HepG2 (cell line): ENCODE measurements around the gene REPIN1. TPM values are rescaled to one million over a fixed set of nuclear protein-coding genes. Genes with fewer than 3 reads are reported as not detected.

Experiments used
- ATAC-seq: fragments of 200-7000 bp; cut with Tn5 transposase; 3 replicates; pipeline ENCODE4 v1.9.1; 2020; ENCODE audit warnings: mild to moderate bottlenecking, moderate library complexity
- BruUV-seq: library from RNA; stranded (reverse); fragments of 400-500 nt; replicated peaks from 2 replicates; lab custom pipeline; 2021; lab: Mats Ljungman, UMichigan
- CTCF ChIA-PET: fragments of 300-600 bp; formaldehyde crosslinking; extraction: SDS; loops from one replicate; lab custom pipeline; 2021; ENCODE audit warnings: low total read pairs, inconsistent platforms, low intra/inter-chr PET ratio; lab: Yijun Ruan, JAX
- POLR2A ChIA-PET: fragments of 350-600 bp; sonication (Branson Sonifier 250); formaldehyde crosslinking; loops from one replicate; lab custom pipeline; 2020; ENCODE audit warnings: antibody characterized with exemption, inconsistent platforms; lab: Yijun Ruan, JAX
- DNase-seq: peaks from one replicate; pipeline ENCODE4 v3.0.0-alpha.2; 2015; ENCODE audit warnings: low spot score
- FAIRE-seq: peaks from 3 replicates; lab custom pipeline; 2011; peaks lifted over from hg19 to GRCh38; lab: Jason Lieb, UNC
- H2AFZ ChIP-seq: one replicate; pipeline ENCODE4 v1.6.1; 2011; ENCODE audit warnings: low read length, inconsistent platforms
- H3K27ac ChIP-seq: fragments of 300-600 bp; 3 replicates; pipeline ENCODE4 v1.8.0; 2011; ENCODE audit warnings: mixed run types, mild to moderate bottlenecking, mixed read lengths, low read length, inconsistent platforms; ENCODE audit not compliant: insufficient read depth; ENCODE audit errors: extremely low read length
- H3K27me3 ChIP-seq, 2 experiments: fragments of 200-600 bp in 1 of 2; 2 replicates in 1 of 2; 3 replicates in 1 of 2; pipeline versions ENCODE4 v1.6.0 to v1.8.0; 2011; ENCODE audit warnings: low read length in 2 of 2, mild to moderate bottlenecking in 2 of 2, moderate library complexity in 2 of 2, inconsistent platforms in 1 of 2; ENCODE audit not compliant: insufficient read depth in 2 of 2, control insufficient read depth in 1 of 2
- H3K36me3 ChIP-seq, 2 experiments: fragments of 200-600 bp in 1 of 2; replicated peaks in 1 of 2; 2 replicates in 1 of 2; 3 replicates in 1 of 2; pipeline versions ENCODE4 v1.5.1 to v1.8.0; 2011; ENCODE audit warnings: low read length in 2 of 2, inconsistent platforms in 1 of 2; ENCODE audit not compliant: insufficient read depth in 2 of 2, control insufficient read depth in 1 of 2
- H3K4me1 ChIP-seq: 2 replicates; pipeline ENCODE4 v1.5.1; 2012; ENCODE audit warnings: low read length, inconsistent platforms; ENCODE audit not compliant: insufficient read depth
- H3K4me2 ChIP-seq: 2 replicates; pipeline ENCODE4 v1.6.0; 2011; ENCODE audit warnings: low read depth, low read length, inconsistent platforms
- H3K4me3 ChIP-seq, 3 experiments: fragments of 200-600 bp in 1 of 3; sonication (generic), shearing (Covaris generic) in 1 of 3; replicated peaks in 1 of 3; 2 replicates each; pipeline ENCODE4 v1.5.1; 2011 to 2016; ENCODE audit warnings: low read length in 3 of 3, inconsistent platforms in 2 of 3, low read depth in 2 of 3, mild to moderate bottlenecking in 2 of 3, control low read depth in 1 of 3, mixed read lengths in 1 of 3; ENCODE audit not compliant: insufficient read depth in 1 of 3
- H3K79me2 ChIP-seq: one replicate; pipeline ENCODE4 v1.6.1; 2011; ENCODE audit warnings: low read length, inconsistent platforms; ENCODE audit not compliant: insufficient read depth
- H3K9ac ChIP-seq: 2 replicates; pipeline ENCODE4 v1.6.0; 2011; ENCODE audit warnings: mild to moderate bottlenecking, low read depth, low read length, inconsistent platforms; ENCODE audit not compliant: insufficient read depth
- H3K9me3 ChIP-seq: 2 replicates; pipeline ENCODE4 v1.5.1; 2012; ENCODE audit warnings: mild to moderate bottlenecking, low read length
- H4K20me1 ChIP-seq: 2 replicates; pipeline ENCODE4 v1.6.0; 2011; ENCODE audit warnings: inconsistent platforms, mild to moderate bottlenecking, low read length, moderate library complexity; ENCODE audit not compliant: insufficient read depth
- ATF4 ChIP-seq, 2 experiments: fragments of 450-650 bp in 1 of 2; sonication (generic) in 1 of 2; formaldehyde crosslinking; IDR thresholded peaks; 2 replicates each; pipeline versions ENCODE4 v1.5.0 to v1.8.0; 2020 to 2022; ENCODE audit warnings: mild to moderate bottlenecking in 1 of 2, missing genetic modification reagents in 1 of 2
- CREB1 ChIP-seq, 2 experiments: fragments of 450-650 bp in 1 of 2; IDR thresholded peaks; 2 replicates each; pipeline ENCODE4 v1.6.1; 2016 to 2017; ENCODE audit warnings: control low read depth in 1 of 2, mild to moderate bottlenecking in 1 of 2, missing compliant biosample characterization in 1 of 2, missing genetic modification characterization in 1 of 2
- CTCF ChIP-seq: sonication (generic); formaldehyde crosslinking; IDR thresholded peaks from 2 replicates; pipeline ENCODE4 v1.5.0; 2020; ENCODE audit warnings: mild to moderate bottlenecking, missing genetic modification reagents, moderate library complexity
- FOXP1 ChIP-seq, 2 experiments: fragments of 450-650 bp in 1 of 2; IDR thresholded peaks; 2 replicates each; pipeline ENCODE4 v1.6.1; 2017 to 2018; ENCODE audit warnings: antibody characterized with exemption in 1 of 2
- HNRNPLL ChIP-seq: fragments of 200-400 bp; formaldehyde crosslinking; IDR thresholded peaks from 2 replicates; pipeline ENCODE4 v1.6.1; 2017; ENCODE audit warnings: mild to moderate bottlenecking, low read depth, low read length; ENCODE audit not compliant: poor library complexity, severe bottlenecking
- KDM6A ChIP-seq: IDR thresholded peaks from 2 replicates; pipeline ENCODE4 v1.6.1; 2016; ENCODE audit warnings: low read depth
- MXI1 ChIP-seq: IDR thresholded peaks from 3 replicates; pipeline ENCODE4 v1.6.1; 2012; ENCODE audit warnings: low read depth, low read length, inconsistent platforms, borderline replicate concordance
- RAD21 ChIP-seq: fragments of 450-650 bp; formaldehyde crosslinking; IDR thresholded peaks from 2 replicates; pipeline ENCODE4 v1.5.0; 2020; ENCODE audit warnings: mild to moderate bottlenecking
- RARA ChIP-seq: IDR thresholded peaks from 2 replicates; pipeline ENCODE4 v1.6.1; 2016; ENCODE audit warnings: missing genetic modification reagents, missing compliant biosample characterization
- SKI ChIP-seq: fragments of 450-650 bp; IDR thresholded peaks from one replicate; pipeline ENCODE4 v1.6.1; 2018; ENCODE audit warnings: mild to moderate bottlenecking; ENCODE audit not compliant: partially characterized antibody
- SMC3 ChIP-seq: IDR thresholded peaks from 2 replicates; pipeline ENCODE4 v1.6.1; 2011; ENCODE audit warnings: low read length, improper control_type of control experiment
- STAG1 ChIP-seq: sonication (generic); formaldehyde crosslinking; IDR thresholded peaks from 2 replicates; pipeline ENCODE4 v1.4.0; 2020; ENCODE audit warnings: missing genetic modification reagents
- ZNF362 ChIP-seq: sonication (generic); formaldehyde crosslinking; IDR thresholded peaks from 2 replicates; pipeline ENCODE4 v1.4.0; 2020; ENCODE audit warnings: missing genetic modification reagents, mild to moderate bottlenecking, borderline replicate concordance
- ZNF770 ChIP-seq: sonication (generic); formaldehyde crosslinking; IDR thresholded peaks from 2 replicates; pipeline ENCODE4 v1.5.0; 2020; ENCODE audit warnings: mild to moderate bottlenecking, missing genetic modification reagents
- WGBS: methylation state at CpG from one replicate; pipeline ENCODE4 v1.1.6; 2017; ENCODE audit warnings: low lambda C conversion rate; 5-methylcytosine and 5-hydroxymethylcytosine counted together
- in situ Hi-C: cut with HindIII; loops from 2 replicates; pipeline ENCODE4 v1.10.0; 2017; ENCODE audit warnings: low pct_unique_long_range_greater_than_20kb; ENCODE audit not compliant: extremely low pct_ligation_motif_present
- intact Hi-C: fragments of 100-400 bp; cut with micrococcal nuclease; formaldehyde crosslinking; loops from one replicate; pipeline ENCODE4 v1.10.0; 2022; ENCODE audit not compliant: unreplicated experiment
- polyA plus RNA-seq, 8 experiments: library from polyadenylated mRNA; depleted of rRNA in 3 of 8; stranded (reverse) in 7 of 8; unstranded in 1 of 8; fragments of >200 nt; fragmentation: Illumina TruSeq in 4 of 8; extraction: Trizol in 4 of 8; gene quantifications; 2 replicates each; pipeline versions ENCODE4 v1.2.1 to v1.2.3, GENCODE V29; 2011 to 2016; ENCODE audit warnings: low read depth in 4 of 8, missing spikeins in 1 of 8, mixed read lengths in 1 of 8; ENCODE audit not compliant: insufficient read depth in 1 of 8
- total RNA-seq, 5 experiments: library from RNA; depleted of rRNA; stranded (reverse); fragments of >200 nt; fragmentation: Illumina TruSeq; extraction: Trizol; gene quantifications; 2 replicates each; pipeline ENCODE4 v1.2.3, GENCODE V29; 2016; ENCODE audit warnings: low read depth in 1 of 5
- TF ChIP-seq, protein P1 (sequence below): sonication (generic); formaldehyde crosslinking; IDR thresholded peaks from 2 replicates; pipeline ENCODE4 v1.5.0; 2020; ENCODE audit warnings: missing genetic modification reagents

Gene REPIN1
- total and polyA plus RNA-seq, 2 of the 13 experiments (the other 11 are each of a cell fraction or from before 2014, with no cell fraction given) = 69.9 to 108 TPM

DNA sequence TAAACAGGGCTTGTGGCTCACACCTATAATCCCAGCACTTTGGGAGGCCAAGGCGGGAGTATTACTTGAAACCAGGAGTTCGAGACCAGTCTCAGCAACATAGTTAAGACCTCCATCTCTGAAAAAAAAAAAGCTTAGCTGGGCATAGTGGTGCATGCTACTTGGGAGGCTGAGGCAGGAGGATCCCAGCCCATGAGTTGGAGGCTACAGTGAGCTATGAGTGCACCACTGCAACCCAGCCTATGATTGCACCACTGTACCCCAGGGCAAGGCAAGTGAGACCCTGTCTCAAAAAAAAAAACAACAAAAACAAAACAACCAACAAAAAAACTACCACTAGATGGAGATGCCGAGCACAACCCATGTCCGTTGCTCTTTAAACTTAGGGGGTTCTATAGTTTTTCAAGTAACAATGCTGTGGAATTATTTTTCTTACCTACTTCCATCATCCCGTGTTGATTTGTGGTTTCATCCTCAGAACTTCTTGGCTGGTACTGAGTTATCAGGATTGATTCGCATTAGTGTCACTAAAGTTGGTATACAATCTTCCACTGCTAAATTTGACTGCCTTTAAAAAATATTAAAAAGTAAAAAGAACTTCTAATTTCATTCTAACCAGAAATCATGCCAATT lies 12.2 kb upstream of the REPIN1 start:
- in situ Hi-C loops = no loop called here
- peak; percentile 49 for DNase-seq
- peak; percentile 49 for FAIRE-seq
- TF ChIP-seq MXI1 (peak; percentile 17; the same call in 1 of the 3 replicates), HNRNPLL (no peak), SMC3 (peak; percentile 72), ZNF770 (CRISPR knock-in tag) (peak; percentile 85; the same call in 1 of the 2 replicates), STAG1 (peak; percentile 50), CREB1 (IDR thresholded peaks at IDR 0.05) (no peak), CREB1 (CRISPR knock-in tag; IDR thresholded peaks at IDR 0.05) (0 out of 2 replicates have a peak, but pooled peaks have one; percentile 19), CTCF (CRISPR knock-in tag) (peak; percentile 66), RAD21 (0 out of 2 replicates have a peak, but pooled peaks have one; percentile 25), ZNF362 (CRISPR knock-in tag) (peak; percentile 87), SKI (no peak), KDM6A (CRISPR knock-in tag) (no peak), RARA (peak; percentile 26; the same call in 1 of the 2 replicates), FOXP1 (IDR thresholded peaks at IDR 0.05) (peak; percentile 39; the same call in 1 of the 2 replicates), FOXP1 (CRISPR knock-in tag; IDR thresholded peaks at IDR 0.05) (no peak), ATF4 (CRISPR knock-in tag; IDR thresholded peaks at IDR 0.05) (peak in 1 of 2 experiments; percentile 45; a peak in 1 of 4 replicates)
- TF ChIP-seq, protein P1, sequence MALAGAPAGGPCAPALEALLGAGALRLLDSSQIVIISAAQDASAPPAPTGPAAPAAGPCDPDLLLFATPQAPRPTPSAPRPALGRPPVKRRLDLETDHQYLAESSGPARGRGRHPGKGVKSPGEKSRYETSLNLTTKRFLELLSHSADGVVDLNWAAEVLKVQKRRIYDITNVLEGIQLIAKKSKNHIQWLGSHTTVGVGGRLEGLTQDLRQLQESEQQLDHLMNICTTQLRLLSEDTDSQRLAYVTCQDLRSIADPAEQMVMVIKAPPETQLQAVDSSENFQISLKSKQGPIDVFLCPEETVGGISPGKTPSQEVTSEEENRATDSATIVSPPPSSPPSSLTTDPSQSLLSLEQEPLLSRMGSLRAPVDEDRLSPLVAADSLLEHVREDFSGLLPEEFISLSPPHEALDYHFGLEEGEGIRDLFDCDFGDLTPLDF (CRISPR knock-in tag) = no peak

More for the DNA sequence above, 12.2 kb upstream of the REPIN1 start:
- intact Hi-C loops = loop anchor here (1.0 to 10.0 kb wide), 4 partner anchors 33 to 72 kb away; partner anchors contain the start of genes ACTR3C and LRRC61
- Histone ChIP-seq H3K27me3 (no peaks in the 10 kb centered on the region), H2AFZ (no peak overlapping the region), H3K79me2 (no peaks in the 10 kb centered on the region), H3K4me3 (no peak overlapping the region), H3K36me3 (no peaks in the 10 kb centered on the region), H3K9me3 (no peaks in the 10 kb centered on the region), H3K9ac (no peak overlapping the region), H3K27ac (peak overlapping the region; percentile 72), H3K4me1 (peaks cover 61% of the 10 kb centered on the region), H3K4me2 (peak overlapping the region; percentile 78), H4K20me1 (no peaks in the 10 kb centered on the region)
- no TSS peak for BruUV-seq
- ChIA-PET CTCF (interaction anchor here (1.6 to 4.3 kb wide), 3 partner anchors 22 to 65 kb away, joined by 3 to 45 read pairs (median 10); no protein-coding TSS in a partner anchor), POLR2A (interaction anchor here (0.6 to 5.8 kb wide), 7 partner anchors 13 to 49 kb away, joined by 3 to 58 read pairs (median 16); partner anchors contain the start of genes RARRES2 and REPIN1)
- WGBS = 5% methylated on average over 6 of the region's 6 CpGs
- ATAC-seq = peak; percentile 20
